Right cardiac atrium (tissue), 5 donors: ENCODE measurements around the gene NDUFAF3. TPM values are rescaled to one million over a fixed set of nuclear protein-coding genes. Genes with fewer than 3 reads are reported as not detected.

ENCODE experiments used
- ATAC-seq, 2 donors: fragments of 200-7000 bp; cut with Tn5 transposase; one replicate each; pipeline versions ENCODE4 v1.8.0 to v1.9.1; 2020; ENCODE audit warnings: moderate library complexity in 2 of 2, mild to moderate bottlenecking in 1 of 2
- DNase-seq, 3 donors: peaks; one replicate each; pipeline ENCODE4 v3.0.0-alpha.2; 2020
- H3K27ac ChIP-seq: one replicate; pipeline ENCODE4 v1.5.1; 2013; ENCODE audit warnings: mild to moderate bottlenecking, low read length, control low read depth, moderate library complexity
- H3K27me3 ChIP-seq: one replicate; pipeline ENCODE4 v1.6.1; 2013; ENCODE audit not compliant: control insufficient read depth, insufficient read depth
- H3K4me1 ChIP-seq: one replicate; pipeline ENCODE4 v1.6.1; 2013; ENCODE audit warnings: low read length; ENCODE audit not compliant: control insufficient read depth, insufficient read depth
- H3K4me3 ChIP-seq: one replicate; pipeline ENCODE4 v1.5.1; 2013; ENCODE audit warnings: low read length, control low read depth
- H3K9me3 ChIP-seq: one replicate; pipeline ENCODE4 v1.6.1; 2013; ENCODE audit warnings: low read length; ENCODE audit not compliant: control insufficient read depth
- WGBS: extraction: QIAGEN DNeasy Blood & Tissue Kit; methylation state at CpG from one replicate; pipeline ENCODE4 v1.1.7; 2013; 5-methylcytosine and 5-hydroxymethylcytosine counted together
- intact Hi-C, 4 donors: fragments of 100-400 bp; cut with DNase I; formaldehyde crosslinking; loops; one replicate each; pipeline versions ENCODE4 v1.11.0 to v1.14.0; 2022 to 2023
- polyA plus RNA-seq: library from polyadenylated mRNA; stranded (reverse); fragments of 200-250 nt; gene quantifications from one replicate; pipeline ENCODE4 v1.2.3, GENCODE V29; 2013
- total RNA-seq, 4 donors: library from RNA; stranded (reverse); fragmentation: NEBNext Ultra II Directional; extraction: Animal tissue kit (Norgen Biotek cat#: 25700); gene quantifications; one replicate each; pipeline ENCODE4 v1.2.1, GENCODE V29; 2021
- donor health status: healthy with polysubstance abuse.
- donor health status: DM: no; HTN: yes; CAD: no.
- donor health status: DM: no; HTN: no; CAD: no.
- donor health status: DM: no; HTN: yes; CAD: no; lungs with severe emphysema.
- donor health status: DM: yes; HTN: yes; CAD: no.

Gene NDUFAF3
- total and polyA plus RNA-seq, 5 donors: 164 to 220 (median 178) TPM

- no peaks in the 10 kb centered on the region for H3K27me3 ChIP-seq
- WGBS: 1% methylated on average over 51 of the region's 51 CpGs
- intact Hi-C loops: no loop called here
These were observed 1.4 kb upstream of the NDUFAF3 start for GRCh38 chr3:49020330-49021212.

GRCh38 chr3:49021213-49021812 is 608 bp upstream of the NDUFAF3 start:
- DNase-seq (peak; percentile 100), ATAC-seq (peak; percentile 88 to 89)
- peak overlapping the region; percentile 90 for H3K27ac ChIP-seq
- intact Hi-C loops: no loop called here
- H3K27me3 ChIP-seq: no peaks in the 10 kb centered on the region
- under 1% methylated on average over 60 of the region's 60 CpGs for WGBS
- H3K4me1 ChIP-seq: peaks cover 8% of the 10 kb centered on the region
- H3K4me3 ChIP-seq: peak overlapping the region; percentile 56
- no peaks in the 10 kb centered on the region for H3K9me3 ChIP-seq

More at GRCh38 chr3:49020330-49021212, 1.4 kb upstream of the NDUFAF3 start:
- DNase-seq (peak in 2 of 3 donors; percentile 64 to 86), ATAC-seq (peak; percentile 0 to 3)
- H3K4me3 ChIP-seq: peak overlapping the region; percentile 52
- H3K9me3 ChIP-seq: no peaks in the 10 kb centered on the region
- peak overlapping the region; percentile 82 for H3K27ac ChIP-seq
- H3K4me1 ChIP-seq: peaks cover 8% of the 10 kb centered on the region

GRCh38 chr3:49022688-49023171 is 809 bp downstream of the NDUFAF3 start:
- Histone ChIP-seq H3K27ac (peak overlapping the region; percentile 90), H3K4me1 (peaks cover 3% of the 10 kb centered on the region), H3K27me3 (no peaks in the 10 kb centered on the region), H3K4me3 (peak overlapping the region; percentile 56), H3K9me3 (no peaks in the 10 kb centered on the region)
- WGBS: 26% methylated on average over 12 of the region's 12 CpGs
- DNase-seq: peak in 1 of 3 donors; percentile 54
- intact Hi-C loops: no loop called here
- ATAC-seq: no peak

GRCh38 chr3:49023775-49024174 is 1.9 kb downstream of the NDUFAF3 start:
- WGBS: 84% methylated on average over 4 of the region's 4 CpGs
- no peak overlapping the region for H3K27ac ChIP-seq
- H3K4me3 ChIP-seq: no peak overlapping the region
- intact Hi-C loops: no loop called here
- no peaks in the 10 kb centered on the region for H3K27me3 ChIP-seq
- no peak for ATAC-seq
- DNase-seq: peak in 1 of 3 donors; percentile 7
- no peaks in the 10 kb centered on the region for H3K9me3 ChIP-seq
- H3K4me1 ChIP-seq: peaks cover 10% of the 10 kb centered on the region

GRCh38 chr3:49024449-49024848 is 2.5 kb downstream of the NDUFAF3 start:
- Histone ChIP-seq H3K27ac (no peak overlapping the region), H3K4me3 (no peak overlapping the region), H3K4me1 (peaks cover 10% of the 10 kb centered on the region), H3K9me3 (no peaks in the 10 kb centered on the region), H3K27me3 (no peaks in the 10 kb centered on the region)
- intact Hi-C loops: no loop called here
- ATAC-seq (no peak), DNase-seq (peak in 1 of 3 donors; percentile 19)
- 69% methylated on average over 5 of the region's 5 CpGs for WGBS

- WGBS: 57% methylated on average over 13 of the region's 13 CpGs
- H3K4me1 ChIP-seq: peaks cover 8% of the 10 kb centered on the region
These were observed 3.3 kb downstream of the NDUFAF3 start for GRCh38 chr3:49025005-49025792.

GRCh38 chr3:49025793-49026520 is 4.0 kb downstream of the NDUFAF3 start:
- no peaks in the 10 kb centered on the region for H3K27me3 ChIP-seq
- no peak overlapping the region for H3K4me3 ChIP-seq
- peak in 1 of 3 donors; percentile 31 for DNase-seq
- H3K27ac ChIP-seq: no peak overlapping the region
- WGBS: 90% methylated on average over 8 of the region's 8 CpGs
- no peak for ATAC-seq
- H3K4me1 ChIP-seq: peaks cover 8% of the 10 kb centered on the region
- H3K9me3 ChIP-seq: no peaks in the 10 kb centered on the region
- intact Hi-C loops: no loop called here

More at GRCh38 chr3:49025005-49025792, 3.3 kb downstream of the NDUFAF3 start:
- H3K27ac ChIP-seq: no peak overlapping the region
- ATAC-seq (no peak), DNase-seq (peak in 1 of 3 donors; percentile 41)
- no peaks in the 10 kb centered on the region for H3K27me3 ChIP-seq
- intact Hi-C loops: no loop called here
- no peak overlapping the region for H3K4me3 ChIP-seq
- H3K9me3 ChIP-seq: no peaks in the 10 kb centered on the region

GRCh38 chr3:49026536-49026935 is 4.6 kb downstream of the NDUFAF3 start:
- Histone ChIP-seq H3K27me3 (no peaks in the 10 kb centered on the region), H3K27ac (no peak overlapping the region), H3K4me1 (peaks cover 8% of the 10 kb centered on the region), H3K4me3 (no peak overlapping the region), H3K9me3 (no peaks in the 10 kb centered on the region)
- intact Hi-C loops: no loop called here
- peak in 1 of 3 donors; percentile 32 for DNase-seq
- ATAC-seq: no peak
- WGBS: 92% methylated on average over 3 of the region's 3 CpGs

GRCh38 chr3:49027634-49028033 is 5.7 kb downstream of the NDUFAF3 start:
- intact Hi-C loops: no loop called here
- Histone ChIP-seq H3K27ac (no peak overlapping the region), H3K9me3 (no peaks in the 10 kb centered on the region), H3K4me3 (no peak overlapping the region), H3K4me1 (peaks cover 8% of the 10 kb centered on the region), H3K27me3 (no peaks in the 10 kb centered on the region)
- no peak for ATAC-seq
- 95% methylated on average over 9 of the region's 9 CpGs for WGBS
- no peak for DNase-seq

GRCh38 chr3:49028298-49028672 is 6.4 kb downstream of the NDUFAF3 start:
- peak overlapping the region; percentile 66 for H3K4me3 ChIP-seq
- H3K4me1 ChIP-seq: peaks cover 8% of the 10 kb centered on the region
- no peaks in the 10 kb centered on the region for H3K9me3 ChIP-seq
- DNase-seq (no peak), ATAC-seq (peak in 1 of 2 donors; percentile 0)
- H3K27ac ChIP-seq: peak overlapping the region; percentile 94
- no peaks in the 10 kb centered on the region for H3K27me3 ChIP-seq
- WGBS: 78% methylated on average over 4 of the region's 4 CpGs
- intact Hi-C loops: no loop called here
